SK-N-SH treated with all-trans-retinoic acid at 6 μM for 48 hours (cell line): Measurements from ENCODE around the gene CDT1.

Experiments used
- ATAC-seq: fragments of 200-7000 bp; cut with Tn5 transposase; 3 replicates; pipeline ENCODE4 v1.9.1; 2020; ENCODE audit warnings: mild to moderate bottlenecking, moderate library complexity
- ARNTL ChIP-seq: fragments of 450-650 bp; formaldehyde crosslinking; IDR thresholded peaks from 2 replicates; pipeline ENCODE4 v1.5.0; 2020; ENCODE audit warnings: low read depth, mild to moderate bottlenecking, moderate library complexity, borderline replicate concordance
- BACH2 ChIP-seq: fragments of 250-450 bp; sonication (Bioruptor Pico); IDR thresholded peaks from 2 replicates; pipeline ENCODE4 v1.9.0; 2021; ENCODE audit warnings: mild to moderate bottlenecking, borderline replicate concordance
- CSDC2 ChIP-seq: fragments of 250-450 bp; sonication (Bioruptor Pico); IDR thresholded peaks from 2 replicates; pipeline ENCODE4 v1.5.0; 2020; ENCODE audit warnings: mild to moderate bottlenecking, moderate library complexity
- ESRRG ChIP-seq: fragments of 250-450 bp; sonication (Bioruptor Pico); IDR thresholded peaks from 2 replicates; pipeline ENCODE4 v1.6.1; 2021; ENCODE audit warnings: mild to moderate bottlenecking
- GLIS3 ChIP-seq: fragments of 250-450 bp; sonication (Bioruptor Pico); IDR thresholded peaks from 2 replicates; pipeline ENCODE4 v1.5.0; 2020; ENCODE audit warnings: mild to moderate bottlenecking, moderate library complexity
- ISL1 ChIP-seq: fragments of 250-450 bp; sonication (Bioruptor Pico); IDR thresholded peaks from 2 replicates; pipeline ENCODE4 v2.1.2; 2022; ENCODE audit warnings: mild to moderate bottlenecking, moderate library complexity
- OSR1 ChIP-seq: fragments of 250-450 bp; sonication (Bioruptor Pico); IDR thresholded peaks from 2 replicates; pipeline ENCODE4 v1.8.0; 2022; ENCODE audit warnings: moderate library complexity, mild to moderate bottlenecking, inconsistent platforms
- PPARA ChIP-seq: fragments of 250-450 bp; sonication (Bioruptor Pico); IDR thresholded peaks from 2 replicates; pipeline ENCODE4 v1.5.0; 2020; ENCODE audit warnings: mild to moderate bottlenecking, borderline replicate concordance
- RARB ChIP-seq: fragments of 250-450 bp; sonication (Bioruptor Pico); IDR thresholded peaks from 2 replicates; pipeline ENCODE4 v1.8.0; 2021; ENCODE audit warnings: mild to moderate bottlenecking, moderate library complexity
- SNAI2 ChIP-seq: fragments of 250-450 bp; sonication (Bioruptor Pico); IDR thresholded peaks from 2 replicates; pipeline ENCODE4 v1.5.0; 2020; ENCODE audit warnings: mild to moderate bottlenecking, moderate library complexity
- TCF4 ChIP-seq: fragments of 250-450 bp; sonication (Bioruptor Pico); IDR thresholded peaks from 2 replicates; pipeline ENCODE4 v1.8.0; 2021; ENCODE audit warnings: mild to moderate bottlenecking, moderate library complexity, borderline replicate concordance
- TOX ChIP-seq: fragments of 250-450 bp; sonication (Bioruptor Pico); IDR thresholded peaks from 2 replicates; pipeline ENCODE4 v1.8.0; 2021; ENCODE audit warnings: mild to moderate bottlenecking, moderate library complexity, borderline replicate concordance
- ZC3H10 ChIP-seq: fragments of 250-450 bp; sonication (Bioruptor Pico); IDR thresholded peaks from 2 replicates; pipeline ENCODE4 v1.5.1; 2021; ENCODE audit warnings: mild to moderate bottlenecking, moderate library complexity
- ZFP3 ChIP-seq: fragments of 250-450 bp; sonication (Bioruptor Pico); IDR thresholded peaks from 2 replicates; pipeline ENCODE4 v1.5.0; 2020; ENCODE audit warnings: mild to moderate bottlenecking, moderate library complexity
- ZFP30 ChIP-seq: fragments of 450-650 bp; formaldehyde crosslinking; IDR thresholded peaks from 2 replicates; pipeline ENCODE4 v1.5.0; 2022; ENCODE audit warnings: mild to moderate bottlenecking, moderate library complexity
- ZNF565 ChIP-seq: fragments of 450-650 bp; formaldehyde crosslinking; conservative IDR thresholded peaks from 2 replicates; pipeline ENCODE4 v1.5.0; 2020; ENCODE audit warnings: low read depth, mild to moderate bottlenecking, moderate library complexity
- ZNF70 ChIP-seq: fragments of 450-650 bp; formaldehyde crosslinking; IDR thresholded peaks from 2 replicates; pipeline ENCODE4 v1.5.0; 2020; ENCODE audit warnings: mild to moderate bottlenecking, moderate library complexity
- ZNF8 ChIP-seq: fragments of 450-650 bp; formaldehyde crosslinking; IDR thresholded peaks from 2 replicates; pipeline ENCODE4 v1.5.0; 2020; ENCODE audit warnings: mild to moderate bottlenecking, moderate library complexity
- TF ChIP-seq, protein P1 (sequence below): fragments of 250-450 bp; sonication (Bioruptor Pico); IDR thresholded peaks from 2 replicates; pipeline ENCODE4 v1.8.0; 2020; ENCODE audit warnings: mild to moderate bottlenecking, moderate library complexity, borderline replicate concordance
- TF ChIP-seq, protein P2 (sequence below): fragments of 250-450 bp; sonication (Bioruptor Pico); IDR thresholded peaks from 2 replicates; pipeline ENCODE4 v1.8.0; 2021; ENCODE audit warnings: low read depth, mild to moderate bottlenecking, moderate library complexity, borderline replicate concordance
- TF ChIP-seq, protein P3 (sequence below): fragments of 250-450 bp; sonication (Bioruptor Pico); IDR thresholded peaks from 2 replicates; pipeline ENCODE4 v1.5.1; 2020; ENCODE audit warnings: low read depth, mild to moderate bottlenecking, moderate library complexity
- TF ChIP-seq, protein P4 (sequence below): fragments of 250-450 bp; sonication (Bioruptor Pico); IDR thresholded peaks from 2 replicates; pipeline ENCODE4 v1.5.0; 2020; ENCODE audit warnings: mild to moderate bottlenecking, moderate library complexity
- TF ChIP-seq, protein P5 (sequence below): fragments of 250-450 bp; sonication (Bioruptor Pico); IDR thresholded peaks from 2 replicates; pipeline ENCODE4 v1.5.1; 2021; ENCODE audit warnings: mild to moderate bottlenecking, moderate library complexity

The CDT1 gene

DNA sequence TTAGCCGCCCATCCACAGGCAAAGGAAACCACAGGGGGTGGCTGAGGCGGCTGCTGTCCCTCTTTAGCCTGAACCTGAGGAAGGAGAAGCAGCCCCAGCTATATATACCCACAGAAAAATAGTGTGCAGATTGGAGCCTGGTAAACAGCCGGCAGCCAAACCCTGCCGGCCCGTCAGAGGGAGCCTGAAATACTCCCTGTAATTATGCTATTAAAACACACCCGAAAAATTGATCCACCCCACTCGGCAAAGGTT is 25.4 kb upstream of the CDT1 start:
- TF ChIP-seq, protein P1, sequence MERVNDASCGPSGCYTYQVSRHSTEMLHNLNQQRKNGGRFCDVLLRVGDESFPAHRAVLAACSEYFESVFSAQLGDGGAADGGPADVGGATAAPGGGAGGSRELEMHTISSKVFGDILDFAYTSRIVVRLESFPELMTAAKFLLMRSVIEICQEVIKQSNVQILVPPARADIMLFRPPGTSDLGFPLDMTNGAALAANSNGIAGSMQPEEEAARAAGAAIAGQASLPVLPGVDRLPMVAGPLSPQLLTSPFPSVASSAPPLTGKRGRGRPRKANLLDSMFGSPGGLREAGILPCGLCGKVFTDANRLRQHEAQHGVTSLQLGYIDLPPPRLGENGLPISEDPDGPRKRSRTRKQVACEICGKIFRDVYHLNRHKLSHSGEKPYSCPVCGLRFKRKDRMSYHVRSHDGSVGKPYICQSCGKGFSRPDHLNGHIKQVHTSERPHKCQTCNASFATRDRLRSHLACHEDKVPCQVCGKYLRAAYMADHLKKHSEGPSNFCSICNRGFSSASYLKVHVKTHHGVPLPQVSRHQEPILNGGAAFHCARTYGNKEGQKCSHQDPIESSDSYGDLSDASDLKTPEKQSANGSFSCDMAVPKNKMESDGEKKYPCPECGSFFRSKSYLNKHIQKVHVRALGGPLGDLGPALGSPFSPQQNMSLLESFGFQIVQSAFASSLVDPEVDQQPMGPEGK (CRISPR knock-in tag): no peak
- no peak for TF ChIP-seq ESRRG (CRISPR knock-in tag)
- no peak for TF ChIP-seq SNAI2 (CRISPR knock-in tag)
- TF ChIP-seq, protein P2, sequence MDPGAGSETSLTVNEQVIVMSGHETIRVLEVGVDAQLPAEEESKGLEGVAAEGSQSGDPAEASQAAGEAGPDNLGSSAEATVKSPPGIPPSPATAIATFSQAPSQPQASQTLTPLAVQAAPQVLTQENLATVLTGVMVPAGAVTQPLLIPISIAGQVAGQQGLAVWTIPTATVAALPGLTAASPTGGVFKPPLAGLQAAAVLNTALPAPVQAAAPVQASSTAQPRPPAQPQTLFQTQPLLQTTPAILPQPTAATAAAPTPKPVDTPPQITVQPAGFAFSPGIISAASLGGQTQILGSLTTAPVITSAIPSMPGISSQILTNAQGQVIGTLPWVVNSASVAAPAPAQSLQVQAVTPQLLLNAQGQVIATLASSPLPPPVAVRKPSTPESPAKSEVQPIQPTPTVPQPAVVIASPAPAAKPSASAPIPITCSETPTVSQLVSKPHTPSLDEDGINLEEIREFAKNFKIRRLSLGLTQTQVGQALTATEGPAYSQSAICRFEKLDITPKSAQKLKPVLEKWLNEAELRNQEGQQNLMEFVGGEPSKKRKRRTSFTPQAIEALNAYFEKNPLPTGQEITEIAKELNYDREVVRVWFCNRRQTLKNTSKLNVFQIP (CRISPR knock-in tag): no peak
- no peak for TF ChIP-seq ZNF565
- no peak for TF ChIP-seq ZFP30 (CRISPR knock-in tag)
- no peak for TF ChIP-seq GLIS3
- TF ChIP-seq, protein P3, sequence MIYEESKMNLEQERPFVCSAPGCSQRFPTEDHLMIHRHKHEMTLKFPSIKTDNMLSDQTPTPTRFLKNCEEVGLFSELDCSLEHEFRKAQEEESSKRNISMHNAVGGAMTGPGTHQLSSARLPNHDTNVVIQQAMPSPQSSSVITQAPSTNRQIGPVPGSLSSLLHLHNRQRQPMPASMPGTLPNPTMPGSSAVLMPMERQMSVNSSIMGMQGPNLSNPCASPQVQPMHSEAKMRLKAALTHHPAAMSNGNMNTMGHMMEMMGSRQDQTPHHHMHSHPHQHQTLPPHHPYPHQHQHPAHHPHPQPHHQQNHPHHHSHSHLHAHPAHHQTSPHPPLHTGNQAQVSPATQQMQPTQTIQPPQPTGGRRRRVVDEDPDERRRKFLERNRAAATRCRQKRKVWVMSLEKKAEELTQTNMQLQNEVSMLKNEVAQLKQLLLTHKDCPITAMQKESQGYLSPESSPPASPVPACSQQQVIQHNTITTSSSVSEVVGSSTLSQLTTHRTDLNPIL (CRISPR knock-in tag): no peak
- no peak for TF ChIP-seq ZFP3
- TF ChIP-seq ARNTL (CRISPR knock-in tag): no peak
- TF ChIP-seq, protein P4, sequence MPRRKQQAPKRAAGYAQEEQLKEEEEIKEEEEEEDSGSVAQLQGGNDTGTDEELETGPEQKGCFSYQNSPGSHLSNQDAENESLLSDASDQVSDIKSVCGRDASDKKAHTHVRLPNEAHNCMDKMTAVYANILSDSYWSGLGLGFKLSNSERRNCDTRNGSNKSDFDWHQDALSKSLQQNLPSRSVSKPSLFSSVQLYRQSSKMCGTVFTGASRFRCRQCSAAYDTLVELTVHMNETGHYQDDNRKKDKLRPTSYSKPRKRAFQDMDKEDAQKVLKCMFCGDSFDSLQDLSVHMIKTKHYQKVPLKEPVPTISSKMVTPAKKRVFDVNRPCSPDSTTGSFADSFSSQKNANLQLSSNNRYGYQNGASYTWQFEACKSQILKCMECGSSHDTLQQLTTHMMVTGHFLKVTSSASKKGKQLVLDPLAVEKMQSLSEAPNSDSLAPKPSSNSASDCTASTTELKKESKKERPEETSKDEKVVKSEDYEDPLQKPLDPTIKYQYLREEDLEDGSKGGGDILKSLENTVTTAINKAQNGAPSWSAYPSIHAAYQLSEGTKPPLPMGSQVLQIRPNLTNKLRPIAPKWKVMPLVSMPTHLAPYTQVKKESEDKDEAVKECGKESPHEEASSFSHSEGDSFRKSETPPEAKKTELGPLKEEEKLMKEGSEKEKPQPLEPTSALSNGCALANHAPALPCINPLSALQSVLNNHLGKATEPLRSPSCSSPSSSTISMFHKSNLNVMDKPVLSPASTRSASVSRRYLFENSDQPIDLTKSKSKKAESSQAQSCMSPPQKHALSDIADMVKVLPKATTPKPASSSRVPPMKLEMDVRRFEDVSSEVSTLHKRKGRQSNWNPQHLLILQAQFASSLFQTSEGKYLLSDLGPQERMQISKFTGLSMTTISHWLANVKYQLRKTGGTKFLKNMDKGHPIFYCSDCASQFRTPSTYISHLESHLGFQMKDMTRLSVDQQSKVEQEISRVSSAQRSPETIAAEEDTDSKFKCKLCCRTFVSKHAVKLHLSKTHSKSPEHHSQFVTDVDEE (CRISPR knock-in tag): no peak
- no peak for TF ChIP-seq OSR1 (CRISPR knock-in tag)
- TF ChIP-seq ISL1 (CRISPR knock-in tag): no peak
- no peak for TF ChIP-seq PPARA (CRISPR knock-in tag)
- no peak for TF ChIP-seq ZNF8
- no peak for TF ChIP-seq ZC3H10 (CRISPR knock-in tag)
- no peak for ATAC-seq

DNA sequence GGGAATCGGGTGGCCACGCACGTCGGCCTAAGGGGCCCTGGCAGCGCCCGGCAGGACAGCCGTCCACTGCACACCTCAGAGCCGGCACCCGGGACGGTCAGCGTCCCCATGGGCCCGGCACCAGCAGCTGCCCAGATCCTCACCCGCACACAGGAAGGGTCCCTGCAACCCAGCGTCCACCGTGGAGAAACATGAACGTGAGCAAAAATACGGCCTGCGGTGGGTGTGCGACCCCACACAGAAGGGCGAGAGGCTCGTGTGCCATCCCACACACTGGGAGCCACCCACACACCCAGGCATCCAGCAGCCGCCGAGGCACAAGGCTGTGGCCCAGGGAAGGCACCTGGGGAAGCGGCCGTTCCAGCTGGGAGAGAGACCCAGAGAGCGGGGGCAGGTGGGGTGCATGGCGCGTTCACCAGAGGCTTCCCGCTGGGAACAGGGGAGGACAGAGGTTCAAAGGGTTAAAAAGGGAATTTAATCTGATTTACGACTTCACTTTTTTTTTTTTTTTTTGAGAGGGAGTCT is 25.0 kb upstream of the CDT1 start:
- no peak for TF ChIP-seq ZNF565
- no peak for TF ChIP-seq ZFP30 (CRISPR knock-in tag)
- TF ChIP-seq, protein P5, sequence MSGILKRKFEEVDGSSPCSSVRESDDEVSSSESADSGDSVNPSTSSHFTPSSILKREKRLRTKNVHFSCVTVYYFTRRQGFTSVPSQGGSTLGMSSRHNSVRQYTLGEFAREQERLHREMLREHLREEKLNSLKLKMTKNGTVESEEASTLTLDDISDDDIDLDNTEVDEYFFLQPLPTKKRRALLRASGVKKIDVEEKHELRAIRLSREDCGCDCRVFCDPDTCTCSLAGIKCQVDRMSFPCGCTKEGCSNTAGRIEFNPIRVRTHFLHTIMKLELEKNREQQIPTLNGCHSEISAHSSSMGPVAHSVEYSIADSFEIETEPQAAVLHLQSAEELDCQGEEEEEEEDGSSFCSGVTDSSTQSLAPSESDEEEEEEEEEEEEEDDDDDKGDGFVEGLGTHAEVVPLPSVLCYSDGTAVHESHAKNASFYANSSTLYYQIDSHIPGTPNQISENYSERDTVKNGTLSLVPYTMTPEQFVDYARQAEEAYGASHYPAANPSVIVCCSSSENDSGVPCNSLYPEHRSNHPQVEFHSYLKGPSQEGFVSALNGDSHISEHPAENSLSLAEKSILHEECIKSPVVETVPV: no peak
- no peak for TF ChIP-seq SNAI2 (CRISPR knock-in tag)
- TF ChIP-seq ZC3H10 (CRISPR knock-in tag): no peak
- TF ChIP-seq, protein P4 (CRISPR knock-in tag): no peak
- TF ChIP-seq TCF4 (CRISPR knock-in tag): no peak
- TF ChIP-seq BACH2 (CRISPR knock-in tag): no peak
- no peak for TF ChIP-seq RARB (CRISPR knock-in tag)
- no peak for TF ChIP-seq ARNTL (CRISPR knock-in tag)
- TF ChIP-seq PPARA (CRISPR knock-in tag): no peak
- TF ChIP-seq, protein P1 (CRISPR knock-in tag): no peak
- no peak for TF ChIP-seq CSDC2 (CRISPR knock-in tag)
- no peak for TF ChIP-seq ZNF8
- TF ChIP-seq, protein P2 (CRISPR knock-in tag): no peak
- no peak for TF ChIP-seq TOX (CRISPR knock-in tag)
- TF ChIP-seq OSR1 (CRISPR knock-in tag): no peak
- TF ChIP-seq ZNF70 (CRISPR knock-in tag): no peak
- no peak for ATAC-seq
